Tibial artery (tissue), 4 donors: ENCODE data around the gene ACOX3.
A peak's percentile ranks its signal among the peaks of the same experiment; 100 is the strongest.

Experiments used
- DNase-seq, 2 donors: peaks; one replicate each; pipeline ENCODE4 v3.0.0-alpha.2; 2019
- H3K27ac ChIP-seq, 2 donors: fragments of 200-600 bp; sonication (generic) in 1 of 2; 1 replicate in 1 of 2; 2 replicates in 1 of 2; pipeline ENCODE4 v1.5.1; 2018 to 2019; ENCODE audit warnings: mild to moderate bottlenecking in 1 of 2
- H3K27me3 ChIP-seq, 2 donors: fragments of 200-600 bp; sonication (generic) in 1 of 2; one replicate each; pipeline versions ENCODE4 v1.5.1 to v1.6.0; 2016 to 2019
- H3K36me3 ChIP-seq, 3 donors: fragments of 200-600 bp; sonication (generic) in 2 of 3; one replicate each; pipeline ENCODE4 v1.5.1; 2016 to 2019; ENCODE audit warnings: mild to moderate bottlenecking in 2 of 3
- H3K4me1 ChIP-seq, 4 donors: fragments of 200-600 bp; sonication (generic) in 2 of 4; 1 replicate in 3 of 4; 2 replicates in 1 of 4; pipeline ENCODE4 v1.5.1; 2016 to 2019
- H3K4me3 ChIP-seq, 2 donors: fragments of 200-600 bp; sonication (generic) in 1 of 2; 1 replicate in 1 of 2; 2 replicates in 1 of 2; pipeline ENCODE4 v1.5.1; 2018 to 2019; ENCODE audit warnings: mild to moderate bottlenecking in 2 of 2
- H3K9me3 ChIP-seq, 3 donors: fragments of 200-600 bp; sonication (generic) in 1 of 3; one replicate each; pipeline ENCODE4 v1.5.1; 2016 to 2019
- CTCF ChIP-seq, 2 experiments: fragments of 200-600 bp in 1 of 2; fragments of 450-650 bp in 1 of 2; IDR thresholded peaks; one replicate each; pipeline ENCODE4 v1.5.1; 2017 to 2019; ENCODE audit warnings: antibody characterized with exemption in 2 of 2, mild to moderate bottlenecking in 1 of 2, moderate library complexity in 1 of 2
- intact Hi-C: fragments of 100-400 bp; cut with DNase I; formaldehyde crosslinking; loops from one replicate; pipeline ENCODE4 v1.15.0; 2023; ENCODE audit warnings: low total_unique reads

ACOX3 gene

GRCh38 chr4:8325291-8325973, 115.1 kb downstream of the ACOX3 start:
- H3K9me3 ChIP-seq: peaks cover 0 to 11% (median 9%) of the 10 kb centered on the region in 3 donors
- peaks cover 0 to 4% (median 0%) of the 10 kb centered on the region in 4 donors for H3K4me1 ChIP-seq
- no peak for TF ChIP-seq CTCF (IDR thresholded peaks at IDR 0.05)
- H3K27ac ChIP-seq: no peak overlapping the region
- no peaks in the 10 kb centered on the region for H3K27me3 ChIP-seq
- intact Hi-C loops: no loop called here
- H3K4me3 ChIP-seq: no peak overlapping the region
- DNase-seq: peak in 1 of 2 donors; percentile 46
- H3K36me3 ChIP-seq: no peaks in the 10 kb centered on the region

GRCh38 chr4:8324640-8325239, 115.8 kb downstream of the ACOX3 start:
- Histone ChIP-seq H3K27me3 (no peaks in the 10 kb centered on the region), H3K4me1 (peaks cover 0 to 5% (median 0%) of the 10 kb centered on the region in 4 donors), H3K9me3 (peaks cover 0 to 11% (median 9%) of the 10 kb centered on the region in 3 donors), H3K4me3 (no peak overlapping the region), H3K27ac (no peak overlapping the region), H3K36me3 (no peaks in the 10 kb centered on the region)
- intact Hi-C loops: no loop called here
- no peak for TF ChIP-seq CTCF (IDR thresholded peaks at IDR 0.05)
- no peak for DNase-seq

- H3K4me3 ChIP-seq: no peak overlapping the region
- no peaks in the 10 kb centered on the region for H3K36me3 ChIP-seq
- DNase-seq: peak in 1 of 2 donors; percentile 44
- H3K27me3 ChIP-seq: no peaks in the 10 kb centered on the region
- H3K9me3 ChIP-seq: peaks cover 0 to 11% (median 9%) of the 10 kb centered on the region in 3 donors
- H3K27ac ChIP-seq: no peak overlapping the region
- H3K4me1 ChIP-seq: peaks cover 0 to 5% (median 0%) of the 10 kb centered on the region in 4 donors
- no peak for TF ChIP-seq CTCF (IDR thresholded peaks at IDR 0.05)
- intact Hi-C loops: no loop called here
Observed at GRCh38 chr4:8323947-8324555, 116.5 kb downstream of the ACOX3 start.

GRCh38 chr4:8322794-8323704, 117.5 kb downstream of the ACOX3 start:
- no peaks in the 10 kb centered on the region for H3K27me3 ChIP-seq
- H3K4me1 ChIP-seq: peaks cover 0 to 5% (median 0%) of the 10 kb centered on the region in 4 donors
- intact Hi-C loops: no loop called here
- DNase-seq: peak in 1 of 2 donors; percentile 41
- H3K27ac ChIP-seq: no peak overlapping the region
- no peak overlapping the region for H3K4me3 ChIP-seq
- TF ChIP-seq CTCF (IDR thresholded peaks at IDR 0.05): no peak
- no peaks in the 10 kb centered on the region for H3K36me3 ChIP-seq
- H3K9me3 ChIP-seq: peaks cover 0 to 11% (median 9%) of the 10 kb centered on the region in 3 donors

GRCh38 chr4:8321771-8322170, 118.8 kb downstream of the ACOX3 start:
- Histone ChIP-seq H3K27me3 (no peaks in the 10 kb centered on the region), H3K9me3 (peaks cover 0 to 11% (median 9%) of the 10 kb centered on the region in 3 donors), H3K4me1 (peaks cover 0 to 5% (median 0%) of the 10 kb centered on the region in 4 donors), H3K36me3 (no peaks in the 10 kb centered on the region), H3K4me3 (no peak overlapping the region), H3K27ac (no peak overlapping the region)
- intact Hi-C loops: no loop called here
- no peak for TF ChIP-seq CTCF (IDR thresholded peaks at IDR 0.05)
- DNase-seq: no peak
